ENCODE results near the gene TMEFF2.

DNA sequence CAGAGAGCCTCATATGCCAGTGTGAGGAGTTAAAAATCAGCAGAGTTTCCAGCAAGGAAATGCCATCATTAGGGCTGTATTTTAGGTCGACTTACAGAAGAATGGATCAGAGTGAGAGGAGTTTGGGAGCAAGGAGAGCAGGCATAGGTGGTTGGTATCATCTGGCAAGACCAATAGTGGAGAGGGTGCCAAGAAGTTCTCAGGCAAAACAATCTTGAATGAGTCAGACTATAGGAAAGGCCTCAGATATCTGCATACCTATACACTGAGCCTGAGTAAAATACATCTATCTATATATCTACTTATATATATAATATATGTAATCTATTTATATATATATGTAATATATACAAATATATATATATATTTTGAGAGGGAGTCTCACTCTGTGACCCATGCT is 57.3 kb downstream of the TMEFF2 start:
- TF ChIP-seq YY1 (IDR thresholded peaks at IDR 0.05; ENCODE audit: insufficient read depth, insufficient read length) (no peak), ZNF274 (IDR thresholded peaks at IDR 0.05; ENCODE audit: low read depth, low read length) (no peak), SUZ12 (IDR thresholded peaks at IDR 0.05; ENCODE audit: extremely low read depth, insufficient read depth, insufficient read length) (no peak)

All from NT2/D1 (cell line).